HG03175 (cell line): Measurements from ENCODE around the gene COBL.

Experiments used
- ATAC-seq: cut with Tn5 transposase; IDR thresholded peaks from one replicate; pipeline ENCODE4 v1.9.1; 2021; ENCODE audit warnings: mild to moderate bottlenecking, moderate library complexity; ENCODE audit not compliant: unreplicated experiment

Gene COBL

DNA sequence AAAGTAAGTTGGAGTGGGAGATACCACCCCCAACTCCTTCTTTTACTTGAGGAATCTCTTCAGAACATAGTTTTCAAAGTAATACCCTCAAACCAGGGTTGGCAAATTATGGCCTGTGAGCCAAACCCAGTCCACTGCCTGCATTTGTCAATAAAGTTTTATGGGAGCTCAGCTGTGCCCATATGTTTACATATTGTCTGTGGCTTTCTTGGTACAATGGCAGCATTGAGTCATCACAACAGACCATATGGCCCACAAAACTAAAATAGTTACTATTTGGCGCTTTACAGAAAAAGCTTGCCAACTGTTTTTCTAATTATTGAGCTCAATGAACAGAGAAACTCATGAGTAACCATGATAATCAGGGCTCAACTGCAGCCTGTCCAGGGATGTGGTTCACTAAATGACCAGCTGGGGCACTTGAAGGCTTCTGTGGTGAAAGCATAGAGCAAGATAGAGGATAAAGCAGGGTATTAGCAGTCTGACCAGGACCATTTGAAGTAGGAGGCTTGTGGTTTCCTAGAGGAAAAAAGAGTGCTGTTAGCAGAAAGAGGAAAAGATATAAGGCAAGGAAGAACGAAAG is 337.9 kb downstream of the COBL start:
- no peak for ATAC-seq

DNA sequence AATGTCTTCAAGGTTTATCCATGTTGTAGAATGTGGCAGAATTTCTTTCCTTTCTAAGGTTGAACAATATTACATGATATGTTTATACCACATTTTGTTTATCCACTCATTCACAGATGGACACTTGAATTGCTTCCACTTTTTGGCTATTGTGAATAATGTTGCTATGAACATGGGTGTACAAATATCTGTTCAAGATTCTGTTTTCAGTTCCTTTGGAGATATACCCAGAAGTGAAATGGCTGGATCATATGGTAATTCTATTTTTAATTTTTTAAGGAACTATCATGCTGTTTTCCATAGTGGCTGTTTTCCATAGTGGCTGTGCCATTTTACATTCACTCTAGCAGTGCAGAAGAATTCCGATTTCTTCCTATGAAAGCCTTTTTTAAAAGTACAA is 339.2 kb downstream of the COBL start:
- no peak for ATAC-seq

DNA sequence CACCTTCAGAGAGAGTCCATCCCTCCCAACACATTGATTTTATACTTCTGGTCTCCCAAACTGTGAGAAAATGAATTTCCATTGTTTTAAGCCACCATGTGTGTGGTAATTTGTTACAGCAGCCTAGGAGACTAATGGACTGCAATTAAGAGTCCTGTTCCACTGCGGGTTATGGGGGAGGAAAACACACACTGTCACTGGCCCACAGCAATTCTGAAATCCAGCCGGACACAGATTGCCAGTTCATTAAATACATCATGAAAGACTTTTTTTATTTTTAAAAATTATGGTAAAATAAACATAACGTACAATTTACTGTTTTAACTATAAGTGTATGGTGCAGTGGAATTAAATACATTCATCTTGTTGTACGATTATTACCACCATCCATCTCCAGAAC is 340.5 kb downstream of the COBL start:
- no peak for ATAC-seq

DNA sequence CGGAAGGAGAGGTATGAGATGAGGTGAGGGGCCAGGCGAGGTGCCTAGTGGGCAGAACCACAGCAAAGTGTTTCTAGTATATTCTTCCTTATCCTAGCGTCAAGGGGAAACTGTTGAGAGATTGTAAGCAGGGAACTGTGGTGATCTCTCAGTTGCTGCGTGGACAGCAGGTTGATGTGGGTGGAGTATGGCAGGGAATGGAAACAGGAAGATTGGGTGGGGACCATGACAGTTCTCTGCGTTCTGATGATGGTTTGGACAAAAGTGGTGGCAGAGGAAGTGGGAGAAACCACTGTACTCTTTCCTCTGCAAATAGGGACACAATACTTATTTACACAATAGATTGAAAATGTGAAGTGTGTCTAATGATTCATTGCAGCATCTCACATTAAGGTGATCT is 342.4 kb downstream of the COBL start:
- ATAC-seq, result no peak

DNA sequence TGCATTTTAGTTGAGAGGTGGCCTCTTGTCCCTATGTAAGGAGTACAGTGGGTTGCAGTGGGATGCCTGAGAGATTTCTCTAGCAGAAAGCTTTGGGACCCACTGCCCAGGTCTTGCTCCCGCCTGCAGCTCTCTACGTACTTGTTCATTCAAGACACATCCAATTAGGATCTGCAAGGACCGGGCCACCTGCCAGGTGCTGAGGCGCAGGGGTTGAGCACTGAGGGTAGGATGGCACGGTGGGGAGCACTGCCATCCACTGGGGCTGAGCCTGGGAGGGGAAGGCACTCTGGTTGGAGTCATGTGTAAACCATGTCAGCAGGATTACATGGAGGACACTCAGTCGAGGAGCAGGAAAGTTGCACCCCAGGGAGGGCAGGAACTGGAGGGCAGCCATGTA is 342.8 kb downstream of the COBL start:
- no peak for ATAC-seq

DNA sequence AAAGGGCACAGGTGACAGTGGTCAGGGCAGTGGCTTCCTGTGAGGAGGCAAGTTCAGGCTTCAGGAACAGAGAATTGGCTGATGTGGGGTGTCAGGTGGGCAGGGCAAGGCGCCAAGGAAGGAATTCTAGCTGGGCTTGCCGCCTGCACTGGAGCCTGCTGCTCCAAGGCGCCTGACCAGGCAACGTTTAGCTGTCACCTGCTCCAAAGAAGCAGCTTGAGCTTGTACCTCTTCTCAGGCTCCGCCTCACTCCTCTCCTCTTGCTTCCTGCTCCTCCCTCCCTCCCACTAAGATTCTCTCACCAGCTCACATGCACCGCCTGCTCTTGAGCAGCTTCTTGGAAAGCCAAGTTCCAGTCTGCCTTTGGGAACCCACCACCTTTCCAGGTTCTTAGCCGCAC is 346.5 kb downstream of the COBL start:
- ATAC-seq, result no peak
